Mesothelial cell of epicardium (in vitro differentiated cells): ENCODE data around the gene MGMT. TPM values are rescaled to one million over a fixed set of nuclear protein-coding genes. Genes with fewer than 3 reads are reported as not detected.

ENCODE experiments used
- DNase-seq, 2 experiments: peaks; one replicate each; pipeline ENCODE4 v3.0.0; 2021; ENCODE audit warnings: low spot score in 2 of 2; ENCODE audit not compliant: unreplicated experiment in 2 of 2
- H3K27ac Mint-ChIP-seq: 2 replicates; pipeline ENCODE4 v1.8.0; 2021; ENCODE audit warnings: mixed read lengths
- H3K27me3 Mint-ChIP-seq: 2 replicates; pipeline ENCODE4 v1.8.0; 2021; ENCODE audit warnings: low read depth, mixed read lengths
- H3K36me3 Mint-ChIP-seq: 2 replicates; pipeline ENCODE4 v1.8.0; 2021; ENCODE audit warnings: mixed read lengths
- H3K4me1 Mint-ChIP-seq: 2 replicates; pipeline ENCODE4 v1.8.0; 2021; ENCODE audit warnings: mixed read lengths
- H3K4me3 Mint-ChIP-seq: 2 replicates; pipeline ENCODE4 v1.8.0; 2021; ENCODE audit warnings: mild to moderate bottlenecking, moderate library complexity, mixed read lengths
- H3K9me3 Mint-ChIP-seq: 2 replicates; pipeline ENCODE4 v1.8.0; 2021; ENCODE audit warnings: mixed read lengths
- total RNA-seq: library from RNA; stranded (reverse); gene quantifications from 3 replicates; pipeline ENCODE4 v1.2.1, GENCODE V29; 2021
- TF ChIP-seq, protein P1 (sequence below): fragments of 200-600 bp; sonication (generic); IDR thresholded peaks from one replicate; pipeline ENCODE4 v1.5.0; 2021; ENCODE audit warnings: antibody characterized with exemption; ENCODE audit not compliant: unreplicated experiment

Gene MGMT
- total RNA-seq, 1 donor from 2014 or later: 35.7 TPM

DNA sequence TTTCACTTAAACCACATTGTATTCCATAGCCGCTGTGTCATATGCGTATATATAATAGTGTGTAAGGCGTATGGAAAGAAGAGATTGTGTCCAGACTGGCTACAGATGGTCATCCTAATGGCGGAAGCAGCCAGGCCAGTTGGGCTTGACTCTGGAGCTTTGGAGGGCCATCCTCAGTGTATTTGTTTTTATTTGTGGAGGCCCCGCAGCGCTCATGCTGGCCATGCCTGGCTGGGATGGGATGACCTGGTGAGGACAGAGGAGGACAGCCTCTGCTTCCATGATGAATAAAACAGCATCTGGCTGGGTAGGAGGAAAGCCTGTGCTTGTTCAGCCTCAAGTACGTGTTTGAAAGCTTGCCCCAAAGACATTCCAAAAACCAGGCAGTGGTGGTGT is 276.7 kb downstream of the MGMT start:
- no peak overlapping the region for H3K4me3 Mint-ChIP-seq

DNA sequence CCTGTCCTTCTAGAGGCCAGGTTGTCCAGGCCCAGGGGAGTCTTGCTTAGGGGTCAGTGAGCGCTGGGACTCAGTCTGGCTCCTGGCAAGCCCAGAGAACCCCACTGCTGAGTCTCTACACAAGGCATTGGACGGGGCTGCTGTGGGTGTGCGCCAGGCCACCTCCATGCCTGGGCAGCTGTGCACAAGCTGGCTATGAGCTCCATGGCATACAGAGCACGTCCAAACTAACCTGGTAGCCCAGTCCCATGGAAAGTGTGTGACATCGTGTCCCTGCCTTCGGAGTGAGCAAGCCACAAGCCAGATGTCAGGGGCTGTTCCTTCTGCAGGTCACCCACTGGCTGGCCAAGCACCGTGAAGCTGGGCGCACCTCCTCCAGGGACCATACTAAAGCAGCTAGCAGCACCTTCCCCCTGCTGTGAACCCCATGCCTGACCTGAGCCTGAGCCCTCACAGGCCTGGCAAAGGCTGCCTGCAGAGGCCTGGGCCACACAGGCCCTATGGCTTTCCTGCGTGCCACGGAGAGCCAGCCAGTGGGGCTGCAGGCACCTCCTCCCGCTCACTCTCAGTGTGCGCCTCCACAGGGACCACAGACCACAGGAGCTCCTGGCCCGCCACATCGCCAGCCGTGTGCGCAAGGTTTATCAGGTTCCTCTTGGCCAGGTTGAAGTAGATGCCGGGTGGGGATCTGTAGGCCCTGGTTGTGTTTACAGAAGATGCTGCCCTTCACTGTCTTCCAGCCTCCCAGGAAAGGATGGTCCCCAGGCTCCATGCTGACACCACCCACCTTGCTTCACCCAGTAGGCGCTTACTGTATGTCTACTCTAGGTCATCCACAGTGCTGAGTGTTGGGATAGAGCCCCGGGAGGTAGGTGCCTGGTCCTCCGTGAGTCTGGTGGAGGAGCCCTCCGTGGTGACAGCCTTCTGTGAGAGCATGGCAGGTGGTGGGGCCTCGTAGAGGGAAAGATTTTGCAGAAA is 277.4 kb downstream of the MGMT start:
- Mint-ChIP-seq H3K4me3 (no peak overlapping the region), H3K27ac (no peak overlapping the region), H3K27me3 (no peaks in the 10 kb centered on the region), H3K9me3 (peaks cover 35% of the 10 kb centered on the region), H3K36me3 (peaks cover 15% of the 10 kb centered on the region), H3K4me1 (no peaks in the 10 kb centered on the region)
- no peak for DNase-seq
- TF ChIP-seq, protein P1, sequence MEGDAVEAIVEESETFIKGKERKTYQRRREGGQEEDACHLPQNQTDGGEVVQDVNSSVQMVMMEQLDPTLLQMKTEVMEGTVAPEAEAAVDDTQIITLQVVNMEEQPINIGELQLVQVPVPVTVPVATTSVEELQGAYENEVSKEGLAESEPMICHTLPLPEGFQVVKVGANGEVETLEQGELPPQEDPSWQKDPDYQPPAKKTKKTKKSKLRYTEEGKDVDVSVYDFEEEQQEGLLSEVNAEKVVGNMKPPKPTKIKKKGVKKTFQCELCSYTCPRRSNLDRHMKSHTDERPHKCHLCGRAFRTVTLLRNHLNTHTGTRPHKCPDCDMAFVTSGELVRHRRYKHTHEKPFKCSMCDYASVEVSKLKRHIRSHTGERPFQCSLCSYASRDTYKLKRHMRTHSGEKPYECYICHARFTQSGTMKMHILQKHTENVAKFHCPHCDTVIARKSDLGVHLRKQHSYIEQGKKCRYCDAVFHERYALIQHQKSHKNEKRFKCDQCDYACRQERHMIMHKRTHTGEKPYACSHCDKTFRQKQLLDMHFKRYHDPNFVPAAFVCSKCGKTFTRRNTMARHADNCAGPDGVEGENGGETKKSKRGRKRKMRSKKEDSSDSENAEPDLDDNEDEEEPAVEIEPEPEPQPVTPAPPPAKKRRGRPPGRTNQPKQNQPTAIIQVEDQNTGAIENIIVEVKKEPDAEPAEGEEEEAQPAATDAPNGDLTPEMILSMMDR: no peak

More for the DNA sequence above, 276.7 kb downstream of the MGMT start:
- TF ChIP-seq, protein P1: no peak
- H3K4me1 Mint-ChIP-seq: no peaks in the 10 kb centered on the region
- no peak overlapping the region for H3K27ac Mint-ChIP-seq
- DNase-seq: no peak
- H3K9me3 Mint-ChIP-seq: peaks cover 28% of the 10 kb centered on the region
- no peaks in the 10 kb centered on the region for H3K27me3 Mint-ChIP-seq
- H3K36me3 Mint-ChIP-seq: peaks cover 8% of the 10 kb centered on the region

DNA sequence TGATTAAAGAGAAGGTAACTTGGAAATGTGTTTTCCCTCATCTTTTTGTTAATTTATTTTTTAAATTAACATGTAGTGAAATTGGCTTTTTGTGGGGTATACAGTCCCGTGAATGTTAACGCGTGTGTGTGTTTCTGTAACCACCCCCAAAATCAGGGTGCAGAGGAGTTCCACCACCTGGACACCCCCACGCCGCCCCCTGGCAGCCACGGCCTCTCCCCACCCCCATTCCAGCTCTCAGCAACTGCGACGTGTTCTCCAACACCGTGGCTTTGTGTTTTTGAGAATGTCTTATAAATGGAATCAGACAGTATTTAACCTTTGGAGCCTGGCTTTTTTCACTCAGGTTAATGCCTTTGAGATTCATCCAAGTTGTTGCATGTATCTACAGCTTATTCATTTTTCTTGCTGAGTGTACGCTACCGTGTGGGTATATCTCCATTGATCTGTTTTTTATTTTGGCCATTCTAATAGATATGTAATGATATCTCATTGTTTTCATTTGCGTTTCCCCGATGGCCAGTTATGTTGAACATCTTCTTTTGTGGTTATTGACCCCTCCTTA is 278.2 kb downstream of the MGMT start:
- TF ChIP-seq, protein P1: no peak

DNA sequence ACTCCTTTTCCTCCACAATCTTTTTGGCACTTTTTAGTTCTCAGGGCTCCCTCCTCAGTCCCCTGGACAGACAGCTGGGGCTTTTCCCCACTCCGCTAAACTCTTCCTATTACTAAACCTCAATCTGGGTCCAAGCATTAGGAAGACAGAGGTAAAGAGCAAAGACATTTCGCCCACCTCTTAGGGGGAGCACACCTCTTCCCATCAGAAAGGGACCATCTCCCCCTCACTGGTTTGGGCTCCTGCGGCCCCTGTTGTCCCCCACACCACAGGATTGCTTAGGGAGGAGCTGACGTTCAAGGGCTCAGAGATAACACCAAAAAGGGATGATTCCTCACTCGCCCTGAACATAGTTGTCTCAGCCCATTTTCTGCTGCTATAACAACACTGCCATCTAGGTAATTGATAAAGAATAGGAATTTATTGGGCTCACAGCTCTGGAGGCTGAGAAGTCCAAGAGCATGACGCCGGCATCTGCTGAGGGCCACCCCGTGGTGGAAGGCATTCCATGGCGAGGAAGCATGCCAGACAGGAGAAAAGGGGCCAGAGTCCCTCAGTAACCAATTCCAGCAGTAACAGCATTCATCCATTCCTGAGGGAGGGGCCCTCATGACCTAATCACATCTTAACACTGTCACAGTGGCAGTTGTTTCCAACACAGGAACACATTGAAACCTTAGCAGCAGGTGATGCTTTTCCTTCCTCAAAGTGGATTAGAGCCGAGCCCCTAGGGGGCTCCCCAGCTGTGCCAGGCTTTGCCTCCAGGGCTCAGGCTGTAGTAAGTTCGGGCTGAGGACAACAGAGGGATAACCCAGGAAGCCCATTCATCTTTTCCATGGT is 287.4 kb downstream of the MGMT start:
- H3K27me3 Mint-ChIP-seq: no peaks in the 10 kb centered on the region
- no peak overlapping the region for H3K27ac Mint-ChIP-seq
- peaks cover 50% of the 10 kb centered on the region for H3K9me3 Mint-ChIP-seq
- H3K36me3 Mint-ChIP-seq: peaks cover 20% of the 10 kb centered on the region
- no peaks in the 10 kb centered on the region for H3K4me1 Mint-ChIP-seq
- TF ChIP-seq, protein P1: no peak
- no peak for DNase-seq
- H3K4me3 Mint-ChIP-seq: no peak overlapping the region

More for the DNA sequence above, 278.2 kb downstream of the MGMT start:
- no peak overlapping the region for H3K27ac Mint-ChIP-seq
- peaks cover 43% of the 10 kb centered on the region for H3K9me3 Mint-ChIP-seq
- peaks cover 20% of the 10 kb centered on the region for H3K36me3 Mint-ChIP-seq
- no peaks in the 10 kb centered on the region for H3K27me3 Mint-ChIP-seq
- no peak overlapping the region for H3K4me3 Mint-ChIP-seq
- DNase-seq: no peak
- H3K4me1 Mint-ChIP-seq: no peaks in the 10 kb centered on the region

DNA sequence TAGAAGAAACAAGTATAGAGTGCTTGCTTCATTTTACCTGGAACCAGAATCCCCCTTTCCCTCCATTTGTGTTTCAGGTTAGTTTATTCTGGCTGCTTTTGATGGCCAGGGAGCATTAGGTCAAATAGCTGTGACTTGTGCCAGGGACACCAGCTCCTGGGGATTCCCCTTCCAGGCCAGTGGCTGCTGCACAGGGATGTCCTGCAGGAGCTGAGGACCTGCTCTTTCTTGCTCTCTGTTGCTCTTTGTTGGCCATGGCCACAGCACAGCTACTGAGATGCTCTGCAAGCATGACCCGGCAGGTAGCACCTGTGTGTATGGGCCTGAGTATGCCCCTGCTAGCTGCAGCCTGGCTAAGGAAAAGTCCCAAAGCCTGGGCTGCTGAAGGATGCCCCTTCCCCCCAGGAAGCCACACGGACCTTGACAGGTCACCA is 288.1 kb downstream of the MGMT start:
- no peaks in the 10 kb centered on the region for H3K27me3 Mint-ChIP-seq
- no peaks in the 10 kb centered on the region for H3K4me1 Mint-ChIP-seq
- H3K36me3 Mint-ChIP-seq: peaks cover 16% of the 10 kb centered on the region
- TF ChIP-seq, protein P1: no peak
- H3K4me3 Mint-ChIP-seq: no peak overlapping the region
- H3K27ac Mint-ChIP-seq: no peak overlapping the region
- DNase-seq: no peak
- peaks cover 44% of the 10 kb centered on the region for H3K9me3 Mint-ChIP-seq
